SJSA1 (cell line): ENCODE results near the gene INMT. TPM values are rescaled to one million over a fixed set of nuclear protein-coding genes. Genes with fewer than 3 reads are reported as not detected.
A peak's percentile ranks its signal among the peaks of the same experiment; 100 is the strongest.

Source experiments
- DNase-seq, 2 experiments: peaks; one replicate each; pipeline ENCODE4 v3.0.0-alpha.2; 2015 to 2020; ENCODE audit warnings: low spot score in 2 of 2, low read depth in 1 of 2
- H3K27ac ChIP-seq: fragments of 250-450 bp; sonication (Bioruptor Pico); 2 replicates; pipeline ENCODE4 v1.5.1; 2020; ENCODE audit warnings: mild to moderate bottlenecking, moderate library complexity
- H3K27me3 ChIP-seq: fragments of 250-450 bp; sonication (Bioruptor Pico); replicated peaks from 2 replicates; pipeline ENCODE4 v1.5.1; 2020; ENCODE audit warnings: mild to moderate bottlenecking, moderate library complexity
- H3K36me3 ChIP-seq: fragments of 250-450 bp; sonication (Bioruptor Pico); 2 replicates; pipeline ENCODE4 v1.5.1; 2020; ENCODE audit warnings: mild to moderate bottlenecking
- H3K4me1 ChIP-seq: fragments of 250-450 bp; sonication (Bioruptor Pico); replicated peaks from 2 replicates; pipeline ENCODE4 v1.6.1; 2021; ENCODE audit warnings: mild to moderate bottlenecking
- H3K4me3 ChIP-seq: fragments of 250-450 bp; sonication (Bioruptor Pico); 2 replicates; pipeline ENCODE4 v1.5.1; 2020; ENCODE audit warnings: mild to moderate bottlenecking
- H3K9me3 ChIP-seq: fragments of 250-450 bp; sonication (Bioruptor Pico); replicated peaks from 2 replicates; pipeline ENCODE4 v1.5.1; 2020; ENCODE audit warnings: mild to moderate bottlenecking
- total RNA-seq: library from RNA; depleted of rRNA; stranded (reverse); fragments of >200 nt; shearing (Covaris generic); gene quantifications from 2 replicates; pipeline ENCODE4 v1.2.3, GENCODE V29; 2014

INMT gene
- total RNA-seq, 1 experiment from 2014 or later: 0.08 TPM

- Histone ChIP-seq H3K36me3 (no peaks in the 10 kb centered on the region), H3K9me3 (no peaks in the 10 kb centered on the region), H3K27me3 (no peaks in the 10 kb centered on the region), H3K27ac (peak overlapping the region; percentile 34), H3K4me1 (peaks cover 24% of the 10 kb centered on the region), H3K4me3 (no peak overlapping the region)
- DNase-seq: peak; percentile 91 to 94
Measured at GRCh38 chr7:30750683-30751650, 968 bp upstream of the INMT start.

- Histone ChIP-seq H3K4me1 (peaks cover 24% of the 10 kb centered on the region), H3K27ac (no peak overlapping the region), H3K27me3 (no peaks in the 10 kb centered on the region), H3K9me3 (no peaks in the 10 kb centered on the region), H3K36me3 (no peaks in the 10 kb centered on the region), H3K4me3 (no peak overlapping the region)
- no peak for DNase-seq
Measured at GRCh38 chr7:30752484-30752883, 549 bp downstream of the INMT start.

GRCh38 chr7:30752979-30753378 lies 1.0 kb downstream of the INMT start:
- Histone ChIP-seq H3K4me1 (peaks cover 24% of the 10 kb centered on the region), H3K27me3 (no peaks in the 10 kb centered on the region), H3K36me3 (no peaks in the 10 kb centered on the region), H3K4me3 (no peak overlapping the region), H3K27ac (no peak overlapping the region), H3K9me3 (no peaks in the 10 kb centered on the region)
- no peak for DNase-seq

- H3K4me1 ChIP-seq: peaks cover 24% of the 10 kb centered on the region
- no peak for DNase-seq
- H3K4me3 ChIP-seq: no peak overlapping the region
- H3K27me3 ChIP-seq: no peaks in the 10 kb centered on the region
- no peaks in the 10 kb centered on the region for H3K9me3 ChIP-seq
- H3K27ac ChIP-seq: no peak overlapping the region
- H3K36me3 ChIP-seq: no peaks in the 10 kb centered on the region
Measured at GRCh38 chr7:30754315-30754877, 2.5 kb downstream of the INMT start.

- Histone ChIP-seq H3K36me3 (no peaks in the 10 kb centered on the region), H3K9me3 (no peaks in the 10 kb centered on the region), H3K4me3 (no peak overlapping the region), H3K27ac (no peak overlapping the region), H3K4me1 (peaks cover 18% of the 10 kb centered on the region), H3K27me3 (no peaks in the 10 kb centered on the region)
- DNase-seq: no peak
Measured at GRCh38 chr7:30755384-30756154, 3.6 kb downstream of the INMT start.

GRCh38 chr7:30757342-30757692 lies 5.4 kb downstream of the INMT start:
- H3K27me3 ChIP-seq: no peaks in the 10 kb centered on the region
- H3K36me3 ChIP-seq: no peaks in the 10 kb centered on the region
- no peaks in the 10 kb centered on the region for H3K9me3 ChIP-seq
- DNase-seq: no peak
- H3K4me3 ChIP-seq: no peak overlapping the region
- no peak overlapping the region for H3K27ac ChIP-seq
- H3K4me1 ChIP-seq: peaks cover under 1% of the 10 kb centered on the region; the same call in 1 of the 2 replicates

- H3K27me3 ChIP-seq: no peaks in the 10 kb centered on the region
- no peak overlapping the region for H3K27ac ChIP-seq
- H3K4me3 ChIP-seq: no peak overlapping the region
- H3K4me1 ChIP-seq: no peaks in the 10 kb centered on the region
- no peaks in the 10 kb centered on the region for H3K9me3 ChIP-seq
- no peak for DNase-seq
- H3K36me3 ChIP-seq: no peaks in the 10 kb centered on the region
Measured at GRCh38 chr7:30760514-30761213, 8.7 kb downstream of the INMT start.

GRCh38 chr7:30761214-30762156 lies 9.6 kb downstream of the INMT start:
- H3K27ac ChIP-seq: no peak overlapping the region

GRCh38 chr7:30764030-30764975 lies 12.4 kb downstream of the INMT start:
- no peaks in the 10 kb centered on the region for H3K36me3 ChIP-seq
- H3K9me3 ChIP-seq: no peaks in the 10 kb centered on the region
- no peak for DNase-seq
- H3K27ac ChIP-seq: no peak overlapping the region
- no peaks in the 10 kb centered on the region for H3K4me1 ChIP-seq
- H3K27me3 ChIP-seq: no peaks in the 10 kb centered on the region
- no peak overlapping the region for H3K4me3 ChIP-seq

More at GRCh38 chr7:30761214-30762156, 9.6 kb downstream of the INMT start:
- DNase-seq: no peak
- no peaks in the 10 kb centered on the region for H3K27me3 ChIP-seq
- H3K9me3 ChIP-seq: no peaks in the 10 kb centered on the region
- no peak overlapping the region for H3K4me3 ChIP-seq
- no peaks in the 10 kb centered on the region for H3K36me3 ChIP-seq
- no peaks in the 10 kb centered on the region for H3K4me1 ChIP-seq

GRCh38 chr7:30765408-30765807 lies 13.5 kb downstream of the INMT start:
- Histone ChIP-seq H3K9me3 (no peaks in the 10 kb centered on the region), H3K27me3 (no peaks in the 10 kb centered on the region), H3K4me1 (no peaks in the 10 kb centered on the region), H3K36me3 (no peaks in the 10 kb centered on the region), H3K27ac (no peak overlapping the region), H3K4me3 (no peak overlapping the region)
- no peak for DNase-seq

- Histone ChIP-seq H3K36me3 (no peaks in the 10 kb centered on the region), H3K27me3 (no peaks in the 10 kb centered on the region), H3K4me1 (peaks cover 12% of the 10 kb centered on the region), H3K9me3 (no peaks in the 10 kb centered on the region), H3K4me3 (peak overlapping the region; percentile 56), H3K27ac (peak overlapping the region; percentile 80)
- DNase-seq: no peak
Measured at GRCh38 chr7:30770845-30771173, 18.9 kb downstream of the INMT start.
